HG03432 (cell line): ENCODE results near the gene KCNH1.
"Not testable (repeated sequence)": the region's sequence is repeated elsewhere in the genome, so short reads cannot be mapped to it uniquely, and the experiment has no call there.

Source experiments
- ATAC-seq: cut with Tn5 transposase; IDR thresholded peaks from one replicate; pipeline ENCODE4 v1.9.1; 2021; ENCODE audit warnings: mild to moderate bottlenecking, moderate library complexity; ENCODE audit not compliant: unreplicated experiment

KCNH1 gene

DNA sequence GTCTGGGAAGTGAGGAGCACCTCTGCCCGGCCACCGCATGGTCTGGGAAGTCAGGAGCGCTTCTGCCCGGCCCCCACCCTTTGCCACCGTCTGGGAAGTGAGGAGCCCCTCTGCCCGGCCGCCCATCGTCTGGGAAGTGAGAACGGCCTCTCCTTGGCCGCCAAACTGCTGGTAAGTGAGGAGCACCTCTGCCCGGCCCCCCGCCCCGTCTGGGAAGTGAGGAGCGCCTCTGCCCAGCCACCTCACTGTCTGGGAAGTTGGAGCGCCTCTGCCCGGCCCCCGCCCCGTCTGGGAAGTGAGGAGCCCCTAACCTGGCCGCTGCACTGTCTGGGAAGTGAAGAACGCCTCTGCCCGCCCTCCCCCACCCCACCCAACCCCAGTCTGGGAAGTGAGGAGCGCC lies 22.6 kb downstream of the KCNH1 start:
- no peak for ATAC-seq

DNA sequence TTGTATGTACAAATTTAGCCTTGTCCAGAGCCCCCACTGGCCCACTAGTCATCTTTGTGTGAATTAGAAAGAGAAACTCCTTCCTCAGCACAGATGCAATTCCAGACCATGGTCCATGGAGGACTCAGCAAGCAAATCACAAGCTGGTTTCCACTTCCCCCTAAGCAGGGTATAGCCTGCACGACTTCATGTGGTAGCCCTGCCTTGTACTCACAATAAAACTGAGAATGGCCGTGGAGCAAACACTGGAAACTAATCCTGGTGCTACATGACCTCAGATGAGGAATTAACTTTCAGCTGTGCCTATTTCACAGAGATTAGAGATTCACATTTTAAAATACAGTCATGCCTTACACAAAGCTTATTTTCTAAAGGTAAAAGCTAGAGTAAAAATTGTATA lies 32.5 kb downstream of the KCNH1 start:
- ATAC-seq = no peak

DNA sequence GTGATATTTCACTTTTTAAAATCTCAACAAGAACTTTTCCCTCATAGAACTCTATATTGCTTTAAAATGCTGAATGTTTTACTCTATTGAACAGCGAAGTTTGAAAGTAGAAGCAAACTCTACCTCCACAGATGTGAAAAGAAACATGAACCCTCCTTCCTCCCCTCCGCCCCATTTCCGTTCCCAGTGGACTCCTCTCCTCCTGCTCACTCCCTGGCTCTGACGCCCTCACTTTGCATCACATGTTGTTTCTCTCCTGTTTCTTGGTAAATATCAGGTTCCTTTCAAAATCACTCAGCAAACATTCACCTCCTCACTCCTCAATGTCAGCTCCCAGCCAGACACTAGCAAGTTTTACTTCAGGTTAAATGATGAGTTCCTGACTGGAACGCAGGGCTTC lies 34.6 kb downstream of the KCNH1 start:
- ATAC-seq = no peak

DNA sequence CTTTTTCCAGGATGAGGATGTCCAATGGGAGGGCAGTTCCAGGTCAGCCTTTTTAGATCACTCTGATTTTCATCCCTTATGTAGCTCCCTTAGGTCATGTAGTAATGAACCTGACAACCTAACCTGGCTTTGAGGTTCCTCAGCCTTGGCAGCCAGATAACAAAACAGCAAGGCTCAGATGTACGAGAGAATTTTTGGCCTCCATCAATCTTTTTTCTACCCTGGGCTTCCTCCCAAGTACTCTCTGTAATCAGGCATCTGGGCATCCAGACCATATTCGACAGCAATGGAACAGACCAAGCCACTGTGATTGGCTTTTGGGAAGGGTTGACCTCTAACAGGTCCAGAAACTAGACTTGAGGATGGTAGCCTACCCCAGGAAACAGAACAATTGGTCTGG lies 38.6 kb downstream of the KCNH1 start:
- ATAC-seq = no peak

DNA sequence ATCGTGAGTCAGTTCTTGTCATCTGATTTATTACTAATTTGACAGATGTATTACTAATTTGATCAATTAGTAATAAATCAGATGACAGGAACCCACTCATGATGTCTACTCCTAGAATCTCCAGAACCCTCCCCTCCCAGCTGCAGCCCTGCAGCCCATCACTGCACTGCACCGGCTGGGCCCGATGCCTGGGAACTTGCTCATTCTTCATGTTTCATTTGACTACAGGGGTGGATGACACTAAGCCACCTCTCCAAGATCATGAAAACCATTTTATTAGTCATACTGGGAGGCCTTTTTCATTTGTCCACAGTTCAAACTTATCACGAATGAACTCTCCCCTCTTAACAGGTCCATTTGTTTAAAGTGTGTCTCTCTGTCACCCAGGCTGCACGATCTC lies 41.0 kb downstream of the KCNH1 start:
- ATAC-seq = no peak

- no peak for ATAC-seq
These were observed 42.1 kb downstream of the KCNH1 start for GRCh38 chr1:211091867-211092266.

DNA sequence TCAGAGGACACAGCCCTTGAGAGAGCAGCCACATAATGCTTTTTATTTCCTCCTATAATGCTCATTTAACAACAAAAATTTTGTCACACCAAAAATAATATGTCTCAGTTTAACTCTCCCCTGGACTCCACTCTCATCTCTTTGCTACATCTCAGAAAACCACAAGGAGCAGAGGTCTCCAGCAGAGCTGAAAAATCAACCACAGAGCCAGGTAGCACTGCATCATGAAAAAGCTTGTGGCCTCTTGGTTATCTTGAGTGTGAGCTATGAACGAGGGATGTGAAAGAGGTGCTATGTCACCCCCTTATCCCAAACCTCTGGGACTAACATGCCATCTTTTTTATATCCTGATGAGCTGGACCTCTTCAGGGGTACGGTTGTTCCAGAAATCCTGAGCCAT lies 44.4 kb downstream of the KCNH1 start:
- ATAC-seq = no peak

GRCh38 chr1:211088156-211088555 lies 45.8 kb downstream of the KCNH1 start:
- no peak for ATAC-seq

DNA sequence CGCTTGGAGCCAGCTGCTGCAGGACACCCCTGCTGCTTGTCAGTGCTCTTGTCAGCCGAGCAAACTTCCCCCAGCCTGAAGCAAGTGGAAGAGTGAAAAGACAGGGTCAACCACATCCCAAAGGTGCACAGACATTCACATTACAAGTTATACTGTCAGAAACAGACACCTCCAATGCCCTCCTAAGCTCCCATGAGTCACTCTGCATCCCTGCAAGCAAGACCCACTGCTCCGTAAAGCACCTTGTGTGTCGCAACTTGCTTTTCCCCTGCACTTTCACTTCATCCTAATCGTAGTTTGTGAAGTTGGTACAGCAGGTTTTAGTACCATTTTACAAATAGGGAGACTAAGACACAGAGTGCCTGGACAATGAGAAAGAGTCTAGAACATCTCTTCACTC lies 51.1 kb downstream of the KCNH1 start:
- ATAC-seq = no peak

GRCh38 chr1:211081447-211081846 lies 52.5 kb downstream of the KCNH1 start:
- not testable (repeated sequence) for ATAC-seq

DNA sequence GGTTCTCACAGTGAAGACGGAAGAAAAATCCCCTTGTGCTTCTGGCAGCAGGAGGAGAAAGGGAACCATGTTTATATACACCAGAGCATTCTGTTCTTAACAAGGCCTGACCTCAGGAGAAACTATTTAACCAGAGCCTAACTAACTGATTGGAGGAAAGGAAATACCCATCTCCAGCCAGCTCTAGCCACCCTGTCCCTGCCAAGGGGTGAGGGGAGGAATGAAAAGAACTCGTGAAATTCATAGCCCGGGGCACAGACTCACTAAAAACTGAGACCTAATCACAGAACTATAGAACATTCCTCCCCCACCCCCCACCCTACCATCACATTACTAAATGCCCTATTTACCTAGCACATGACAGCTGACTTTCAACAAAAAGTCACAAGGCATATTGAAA lies 65.0 kb downstream of the KCNH1 start:
- ATAC-seq = no peak

GRCh38 chr1:211066781-211067384 lies 67.1 kb downstream of the KCNH1 start:
- ATAC-seq = no peak

- ATAC-seq = not testable (repeated sequence)
These were observed 92.1 kb downstream of the KCNH1 start for GRCh38 chr1:211041838-211042237.

DNA sequence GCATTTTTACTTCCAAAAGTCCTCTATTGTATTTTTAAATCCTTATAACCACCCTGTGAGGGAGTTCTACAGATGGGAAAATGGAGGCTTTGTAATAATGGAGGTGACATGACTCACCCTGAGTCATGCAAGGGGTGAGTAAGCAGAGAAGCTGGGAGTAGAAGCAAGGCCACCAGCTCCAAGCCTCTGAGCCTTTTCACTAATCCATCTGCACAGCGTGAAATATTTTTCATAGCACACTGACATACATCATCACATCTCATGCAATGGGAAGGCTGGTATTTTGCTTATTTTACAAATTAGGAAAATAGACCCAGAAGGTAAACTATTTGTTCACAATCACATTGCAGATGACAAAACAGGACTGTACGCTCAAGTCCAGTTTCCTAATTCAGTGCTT lies 96.9 kb downstream of the KCNH1 start:
- no peak for ATAC-seq

- ATAC-seq = no peak
These were observed 97.4 kb downstream of the KCNH1 start for GRCh38 chr1:211036381-211037060.

DNA sequence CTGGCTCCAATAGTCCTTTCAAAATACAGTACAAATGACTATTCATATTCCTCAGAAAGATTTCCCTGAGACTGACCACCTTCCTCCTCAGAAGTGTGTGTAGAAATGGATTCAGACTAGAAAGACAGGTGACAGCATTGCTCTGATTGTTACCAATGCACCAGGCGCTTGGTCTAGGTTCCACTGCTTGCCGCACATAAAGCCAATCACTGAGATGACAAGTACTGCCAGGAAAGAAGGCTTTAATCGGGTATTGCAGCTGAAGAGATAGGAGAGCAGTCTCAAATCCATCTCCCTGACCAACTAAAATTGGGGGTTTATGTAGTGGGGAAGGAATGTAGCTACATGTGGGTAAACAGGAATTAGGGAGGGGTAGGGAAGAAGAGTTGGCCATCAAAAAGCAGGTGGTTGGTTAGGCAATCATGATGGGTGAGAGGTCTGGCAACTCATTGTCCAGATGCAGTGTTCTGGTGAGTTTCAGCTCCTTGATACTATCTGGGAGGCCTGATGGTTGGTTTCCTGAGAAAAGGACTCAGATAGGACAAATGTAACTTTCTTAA lies 98.0 kb downstream of the KCNH1 start:
- ATAC-seq = no peak

DNA sequence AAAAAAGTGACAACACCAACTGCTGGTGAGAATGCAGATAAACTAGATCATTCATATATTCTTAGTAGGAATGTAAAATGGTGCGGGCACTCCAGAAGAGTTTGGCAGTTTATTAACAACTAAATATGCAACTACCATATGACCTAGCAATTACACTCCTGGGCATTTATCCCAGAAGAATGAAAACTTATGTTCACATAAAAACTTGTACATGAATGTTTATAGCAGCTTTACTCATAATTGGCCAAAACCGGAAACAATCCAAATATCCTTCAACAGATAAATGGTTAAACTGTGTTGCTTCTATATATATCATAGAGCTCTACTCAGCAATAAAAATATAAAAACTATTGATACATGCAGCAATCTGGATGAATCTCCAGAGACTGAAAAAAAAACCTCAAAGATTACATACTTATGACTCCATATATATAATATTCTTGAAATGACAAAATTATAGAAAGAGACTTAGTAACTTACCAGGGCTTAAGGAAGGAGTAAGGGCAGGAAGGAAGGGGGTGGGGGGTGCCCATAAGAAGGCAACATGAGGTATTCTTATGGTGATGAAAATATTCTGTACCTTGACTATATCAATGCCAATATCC lies 99.9 kb downstream of the KCNH1 start:
- ATAC-seq = no peak

GRCh38 chr1:211024901-211025300 lies 109.0 kb downstream of the KCNH1 start:
- ATAC-seq = no peak

DNA sequence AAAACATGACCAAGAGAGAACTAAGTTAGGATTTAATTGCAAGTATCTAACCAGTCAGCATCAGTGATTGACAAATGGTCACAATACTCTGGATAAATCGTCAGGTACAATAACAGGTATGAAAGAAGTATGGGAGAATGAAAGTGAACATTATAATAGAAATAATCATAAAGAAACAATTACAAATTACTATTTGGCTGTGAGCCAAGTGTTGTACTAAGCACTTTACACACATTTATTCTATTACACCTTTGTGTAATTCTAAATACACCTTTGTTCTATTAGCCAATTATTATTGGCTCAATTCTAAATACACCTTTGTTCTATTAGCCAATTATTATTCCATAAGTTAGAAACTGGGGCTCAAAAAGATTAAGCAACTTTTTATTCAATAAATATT lies 114.7 kb downstream of the KCNH1 start:
- ATAC-seq = no peak

GRCh38 chr1:211018690-211019089 lies 115.3 kb downstream of the KCNH1 start:
- ATAC-seq = no peak

- no peak for ATAC-seq
These were observed 116.8 kb downstream of the KCNH1 start for GRCh38 chr1:211017075-211017718.

DNA sequence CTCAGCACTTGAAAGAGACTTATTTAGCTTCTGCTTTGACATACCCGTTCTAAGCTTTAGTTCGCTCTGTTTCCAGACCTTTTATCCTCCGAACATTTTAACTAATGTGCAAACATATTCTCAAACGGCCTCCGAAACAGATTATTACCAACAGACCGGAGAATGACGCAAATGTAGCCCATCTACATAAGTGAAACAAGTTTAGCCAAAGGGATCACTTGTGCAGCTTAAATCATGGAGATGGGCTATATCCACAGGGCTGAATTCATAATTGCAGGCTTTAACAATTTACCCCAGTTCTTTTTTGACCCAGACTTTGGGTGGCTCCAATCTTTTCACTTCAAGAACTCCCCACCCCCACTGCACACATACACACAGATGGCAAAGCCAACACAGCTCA lies 119.7 kb downstream of the KCNH1 start:
- no peak for ATAC-seq
